Smooth muscle cell (in vitro differentiated cells): ENCODE data around the gene MORN3. TPM values are rescaled to one million over a fixed set of nuclear protein-coding genes. Genes with fewer than 3 reads are reported as not detected.
"Not testable (repeated sequence)": the region's sequence is repeated elsewhere in the genome, so short reads cannot be mapped to it uniquely, and the experiment has no call there.

Experiments
- DNase-seq: peaks from one replicate; lab custom pipeline; 2025; ENCODE audit not compliant: unreplicated experiment; lab: John Stamatoyannopoulos, UW
- H2AFZ ChIP-seq: fragments of 200-600 bp; sonication (generic); 2 replicates; pipeline ENCODE4 v1.6.0; 2016; ENCODE audit warnings: antibody characterized with exemption, low read depth, mild to moderate bottlenecking
- H3F3A ChIP-seq: fragments of 200-600 bp; sonication (generic); 2 replicates; pipeline ENCODE4 v1.6.0; 2017; ENCODE audit warnings: antibody characterized with exemption, low read depth
- H3K27ac ChIP-seq: fragments of 200-600 bp; sonication (generic); 2 replicates; pipeline ENCODE4 v1.5.1; 2016; ENCODE audit warnings: low read depth, mild to moderate bottlenecking
- H3K27me3 ChIP-seq: fragments of 200-600 bp; sonication (generic); 2 replicates; pipeline ENCODE4 v1.6.1; 2016; ENCODE audit warnings: low read depth, mild to moderate bottlenecking
- H3K36me3 ChIP-seq: fragments of 200-600 bp; sonication (generic); 2 replicates; pipeline ENCODE4 v1.5.1; 2016; ENCODE audit warnings: low read depth
- H3K4me1 ChIP-seq: fragments of 200-600 bp; sonication (generic); 2 replicates; pipeline ENCODE4 v1.5.1; 2016; ENCODE audit warnings: low read depth
- H3K4me2 ChIP-seq: fragments of 200-600 bp; sonication (generic); 2 replicates; pipeline ENCODE4 v1.6.0; 2016; ENCODE audit warnings: mild to moderate bottlenecking
- H3K4me3 ChIP-seq: fragments of 200-600 bp; sonication (generic); 2 replicates; pipeline ENCODE4 v1.5.1; 2016; ENCODE audit warnings: mild to moderate bottlenecking
- H3K79me2 ChIP-seq: fragments of 200-600 bp; sonication (generic); 2 replicates; pipeline ENCODE4 v1.6.0; 2016; ENCODE audit warnings: low read depth, mild to moderate bottlenecking
- H3K9ac ChIP-seq: fragments of 200-600 bp; sonication (generic); 2 replicates; pipeline ENCODE4 v1.6.0; 2016; ENCODE audit warnings: low read depth
- H3K9me3 ChIP-seq: fragments of 200-600 bp; sonication (generic); replicated peaks from 2 replicates; pipeline ENCODE4 v1.5.1; 2016; ENCODE audit warnings: low read depth
- H4K20me1 ChIP-seq: fragments of 200-600 bp; sonication (generic); 2 replicates; pipeline ENCODE4 v1.6.0; 2016; ENCODE audit warnings: low read depth
- WGBS: methylation state at CpG from one replicate; pipeline ENCODE4 v1.1.7; 2016; ENCODE audit warnings: low lambda C conversion rate; 5-methylcytosine and 5-hydroxymethylcytosine counted together
- polyA plus RNA-seq: library from polyadenylated mRNA; unstranded; fragments of >200 nt; fragmentation: Nextera tagmentation; extraction: Ambion mirVana; gene quantifications from 2 replicates; pipeline ENCODE4 v1.2.1, GENCODE V29; 2016
- total RNA-seq: library from RNA; depleted of rRNA; stranded (reverse); fragments of >200 nt; gene quantifications from 2 replicates; pipeline ENCODE4 v1.2.3, GENCODE V29; 2014
- TF ChIP-seq, protein P1 (sequence below): fragments of 200-600 bp; sonication (generic); IDR thresholded peaks from 2 replicates; pipeline ENCODE4 v1.5.1; 2017; ENCODE audit warnings: borderline replicate concordance, mild to moderate bottlenecking, antibody characterized with exemption; ENCODE audit not compliant: insufficient read depth, poor library complexity, severe bottlenecking

MORN3 gene
- total and polyA plus RNA-seq, 2 experiments from 2014 or later = 0.18 to 2.0 TPM

DNA sequence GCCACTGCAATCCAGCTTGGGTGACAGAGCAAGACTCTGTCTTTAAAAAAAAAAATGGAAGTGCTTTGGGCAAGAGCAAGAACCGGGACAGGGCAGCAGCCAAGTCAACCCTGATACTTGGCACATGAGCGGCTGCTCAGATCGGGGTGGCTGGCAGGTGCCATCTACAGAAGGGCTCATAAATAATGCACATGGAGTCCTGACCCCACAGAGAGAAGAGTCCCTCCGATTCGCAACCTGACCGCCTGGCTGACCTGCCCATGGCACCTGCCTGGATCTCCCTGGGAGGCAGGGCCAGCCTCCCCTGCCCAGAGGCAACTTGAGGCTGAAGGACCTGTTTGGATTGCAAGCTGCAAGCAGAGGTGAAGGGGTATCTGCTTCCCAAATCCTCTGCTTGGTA is 33.5 kb upstream of the MORN3 start:
- Histone ChIP-seq H3K9ac (no peak overlapping the region), H3K36me3 (no peaks in the 10 kb centered on the region)
- 92% methylated on average over 6 of the region's 6 CpGs for WGBS

DNA sequence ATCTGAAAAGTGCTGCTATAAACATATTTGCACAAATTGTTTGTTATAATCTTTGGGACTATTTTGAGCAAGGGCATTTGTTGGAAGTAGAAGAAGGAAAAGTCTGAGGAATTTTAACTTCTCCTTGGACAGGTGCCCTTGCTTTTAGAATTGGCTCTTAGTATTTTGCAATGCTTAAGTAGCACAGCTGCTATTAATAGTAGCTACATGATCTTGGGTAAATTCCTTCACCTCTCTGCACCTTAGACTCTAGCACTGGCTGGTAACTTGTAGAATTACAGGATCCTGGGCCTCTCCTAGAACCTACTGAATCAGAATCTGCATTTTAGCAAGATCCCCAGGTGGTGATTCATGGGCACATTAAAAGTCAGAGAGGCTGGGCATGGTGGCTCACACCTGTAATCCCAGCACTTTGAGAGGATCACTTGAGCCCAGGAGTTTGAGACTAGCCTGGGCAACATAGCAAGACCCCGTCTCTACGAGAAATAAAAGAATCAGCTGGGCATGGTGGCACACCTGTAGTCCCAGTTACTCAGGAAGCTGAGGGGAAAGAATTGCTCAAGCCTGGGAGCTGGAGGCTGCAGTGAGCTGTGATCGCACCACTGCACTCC is 32.3 kb upstream of the MORN3 start:
- H3F3A ChIP-seq = no peaks in the 10 kb centered on the region
- TF ChIP-seq, protein P1, sequence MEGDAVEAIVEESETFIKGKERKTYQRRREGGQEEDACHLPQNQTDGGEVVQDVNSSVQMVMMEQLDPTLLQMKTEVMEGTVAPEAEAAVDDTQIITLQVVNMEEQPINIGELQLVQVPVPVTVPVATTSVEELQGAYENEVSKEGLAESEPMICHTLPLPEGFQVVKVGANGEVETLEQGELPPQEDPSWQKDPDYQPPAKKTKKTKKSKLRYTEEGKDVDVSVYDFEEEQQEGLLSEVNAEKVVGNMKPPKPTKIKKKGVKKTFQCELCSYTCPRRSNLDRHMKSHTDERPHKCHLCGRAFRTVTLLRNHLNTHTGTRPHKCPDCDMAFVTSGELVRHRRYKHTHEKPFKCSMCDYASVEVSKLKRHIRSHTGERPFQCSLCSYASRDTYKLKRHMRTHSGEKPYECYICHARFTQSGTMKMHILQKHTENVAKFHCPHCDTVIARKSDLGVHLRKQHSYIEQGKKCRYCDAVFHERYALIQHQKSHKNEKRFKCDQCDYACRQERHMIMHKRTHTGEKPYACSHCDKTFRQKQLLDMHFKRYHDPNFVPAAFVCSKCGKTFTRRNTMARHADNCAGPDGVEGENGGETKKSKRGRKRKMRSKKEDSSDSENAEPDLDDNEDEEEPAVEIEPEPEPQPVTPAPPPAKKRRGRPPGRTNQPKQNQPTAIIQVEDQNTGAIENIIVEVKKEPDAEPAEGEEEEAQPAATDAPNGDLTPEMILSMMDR = no peak
- H3K4me3 ChIP-seq = no peak overlapping the region
- no peak for DNase-seq
- H3K27me3 ChIP-seq = peaks cover 5% of the 10 kb centered on the region
- 94% methylated on average over 3 of the region's 3 CpGs for WGBS
- no peak overlapping the region for H3K27ac ChIP-seq
- no peaks in the 10 kb centered on the region for H4K20me1 ChIP-seq
- H3K79me2 ChIP-seq = no peaks in the 10 kb centered on the region
- no peaks in the 10 kb centered on the region for H3K36me3 ChIP-seq
- no peak overlapping the region for H3K9ac ChIP-seq
- H3K4me1 ChIP-seq = no peaks in the 10 kb centered on the region
- H3K9me3 ChIP-seq = no peaks in the 10 kb centered on the region
- no peak overlapping the region for H3K4me2 ChIP-seq
- H2AFZ ChIP-seq = no peak overlapping the region

More for the DNA sequence above, 33.5 kb upstream of the MORN3 start:
- peaks cover 5% of the 10 kb centered on the region for H3K27me3 ChIP-seq
- H3K4me2 ChIP-seq = no peak overlapping the region
- H4K20me1 ChIP-seq = no peaks in the 10 kb centered on the region
- TF ChIP-seq, protein P1 = no peak
- H3K9me3 ChIP-seq = no peaks in the 10 kb centered on the region
- H3K4me3 ChIP-seq = no peak overlapping the region
- no peak overlapping the region for H2AFZ ChIP-seq
- no peaks in the 10 kb centered on the region for H3K79me2 ChIP-seq
- no peaks in the 10 kb centered on the region for H3F3A ChIP-seq
- H3K4me1 ChIP-seq = no peaks in the 10 kb centered on the region
- no peak for DNase-seq
- H3K27ac ChIP-seq = no peak overlapping the region

- not testable (repeated sequence) for H2AFZ ChIP-seq, H3K9ac ChIP-seq, H4K20me1 ChIP-seq, H3F3A ChIP-seq, H3K4me2 ChIP-seq, H3K27ac ChIP-seq, H3K4me1 ChIP-seq, H3K27me3 ChIP-seq, DNase-seq, H3K9me3 ChIP-seq, H3K79me2 ChIP-seq, H3K4me3 ChIP-seq, H3K36me3 ChIP-seq
- 99% methylated on average over 6 of the region's 6 CpGs for WGBS
Measured at GRCh38 chr12:121697861-121698260, 28.4 kb upstream of the MORN3 start.

- H3K27ac ChIP-seq = no peak overlapping the region
- no peak overlapping the region for H3K9ac ChIP-seq
- no peaks in the 10 kb centered on the region for H3K4me1 ChIP-seq
- peaks cover 5% of the 10 kb centered on the region for H3K27me3 ChIP-seq
- H4K20me1 ChIP-seq = no peaks in the 10 kb centered on the region
- no peak overlapping the region for H3K4me2 ChIP-seq
- TF ChIP-seq, protein P1 = peak; percentile 57
- 54% methylated on average over 9 of the region's 9 CpGs for WGBS
- no peak overlapping the region for H3K4me3 ChIP-seq
- H3K79me2 ChIP-seq = no peaks in the 10 kb centered on the region
- no peaks in the 10 kb centered on the region for H3F3A ChIP-seq
- H2AFZ ChIP-seq = peak overlapping the region; percentile 6
- H3K36me3 ChIP-seq = no peaks in the 10 kb centered on the region
- H3K9me3 ChIP-seq = no peaks in the 10 kb centered on the region
- DNase-seq = no peak
Measured at GRCh38 chr12:121697093-121697698, 27.7 kb upstream of the MORN3 start.
